Measurements from ENCODE around the gene SYS1.

GRCh38 chr20:45345104-45345936, 17.6 kb upstream of the SYS1 start:
- TF ChIP-seq, protein P1, sequence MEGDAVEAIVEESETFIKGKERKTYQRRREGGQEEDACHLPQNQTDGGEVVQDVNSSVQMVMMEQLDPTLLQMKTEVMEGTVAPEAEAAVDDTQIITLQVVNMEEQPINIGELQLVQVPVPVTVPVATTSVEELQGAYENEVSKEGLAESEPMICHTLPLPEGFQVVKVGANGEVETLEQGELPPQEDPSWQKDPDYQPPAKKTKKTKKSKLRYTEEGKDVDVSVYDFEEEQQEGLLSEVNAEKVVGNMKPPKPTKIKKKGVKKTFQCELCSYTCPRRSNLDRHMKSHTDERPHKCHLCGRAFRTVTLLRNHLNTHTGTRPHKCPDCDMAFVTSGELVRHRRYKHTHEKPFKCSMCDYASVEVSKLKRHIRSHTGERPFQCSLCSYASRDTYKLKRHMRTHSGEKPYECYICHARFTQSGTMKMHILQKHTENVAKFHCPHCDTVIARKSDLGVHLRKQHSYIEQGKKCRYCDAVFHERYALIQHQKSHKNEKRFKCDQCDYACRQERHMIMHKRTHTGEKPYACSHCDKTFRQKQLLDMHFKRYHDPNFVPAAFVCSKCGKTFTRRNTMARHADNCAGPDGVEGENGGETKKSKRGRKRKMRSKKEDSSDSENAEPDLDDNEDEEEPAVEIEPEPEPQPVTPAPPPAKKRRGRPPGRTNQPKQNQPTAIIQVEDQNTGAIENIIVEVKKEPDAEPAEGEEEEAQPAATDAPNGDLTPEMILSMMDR (IDR thresholded peaks at IDR 0.05) = no peak
- peak; percentile 76 for TF ChIP-seq POLR2A (IDR thresholded peaks at IDR 0.05)

All from right lobe of liver (tissue), 4 donors.